Fibroblast of villous mesenchyme (primary cell): ENCODE data around the gene MCF2L. TPM values are rescaled to one million over a fixed set of nuclear protein-coding genes. Genes with fewer than 3 reads are reported as not detected.
"Not testable (repeated sequence)": the region's sequence is repeated elsewhere in the genome, so short reads cannot be mapped to it uniquely, and the experiment has no call there.

ENCODE experiments used
- DNase-seq: peaks from one replicate; pipeline ENCODE4 v3.0.0-alpha.2; 2010; ENCODE audit warnings: low read depth
- H3K4me3 ChIP-seq: 2 replicates; pipeline ENCODE4 v1.5.1; 2011; ENCODE audit warnings: low read depth, mild to moderate bottlenecking, low read length
- CTCF ChIP-seq: IDR thresholded peaks from 2 replicates; pipeline ENCODE4 v1.5.1; 2012; ENCODE audit warnings: low read depth, mild to moderate bottlenecking, low read length; ENCODE audit not compliant: insufficient read depth
- total RNA-seq: library from RNA; depleted of rRNA; stranded (reverse); fragments of >200 nt; gene quantifications from 2 replicates; pipeline ENCODE4 v1.2.3, GENCODE V29; 2012

Gene MCF2L
- total RNA-seq, 1 donor: under 0.01 TPM

GRCh38 chr13:113102727-113103126 is 133.7 kb downstream of the MCF2L start:
- no peak for DNase-seq
- H3K4me3 ChIP-seq: no peak overlapping the region
- no peak for TF ChIP-seq CTCF

GRCh38 chr13:113103646-113104045 is 134.6 kb downstream of the MCF2L start:
- no peak for TF ChIP-seq CTCF
- no peak for DNase-seq
- H3K4me3 ChIP-seq: no peak overlapping the region

- no peak within 1 kb of the TSS for H3K4me3 ChIP-seq
- peak; percentile 5 for DNase-seq
- no peak for TF ChIP-seq CTCF
Observed at GRCh38 chr13:113105032-113105920, 136.3 kb downstream of the MCF2L start, which contains the start of gene F7. F7 (plus strand) TSS chr13:113105791; CDS start chr13:113105842, 51 bp downstream.

- H3K4me3 ChIP-seq: no peak overlapping the region
- no peak for TF ChIP-seq CTCF
- DNase-seq: no peak
Observed at GRCh38 chr13:113105921-113106452, 137.0 kb downstream of the MCF2L start.

- no peak for TF ChIP-seq CTCF
- H3K4me3 ChIP-seq: no peak overlapping the region
- no peak for DNase-seq
Observed at GRCh38 chr13:113106711-113107351, 137.8 kb downstream of the MCF2L start.

GRCh38 chr13:113108521-113108920 is 139.5 kb downstream of the MCF2L start:
- H3K4me3 ChIP-seq, DNase-seq: not testable (repeated sequence)
